ENCODE results near the gene CYLD. TPM values are rescaled to one million over a fixed set of nuclear protein-coding genes. Genes with fewer than 3 reads are reported as not detected.

The CYLD gene
- total and polyA plus RNA-seq, 2 donors = 30.0 to 53.9 TPM

GRCh38 chr16:50846511-50846910, 104.6 kb downstream of the CYLD start:
- no peaks in the 10 kb centered on the region for H3K9me3 ChIP-seq (ENCODE audit: control insufficient read depth in 2 of 2, insufficient read depth in 1 of 2, low read length in 1 of 2)
- WGBS = over 99% methylated on average over 2 of the region's 2 CpGs
- no peaks in the 10 kb centered on the region for H3K36me3 ChIP-seq (ENCODE audit: control insufficient read depth in 2 of 2, insufficient read depth in 2 of 2, low read length in 1 of 2)
- H3K4me1 ChIP-seq (ENCODE audit: control insufficient read depth in 2 of 2, insufficient read depth in 2 of 2, low read length in 2 of 2) = peaks cover 0 to under 1% of the 10 kb centered on the region in 2 donors
- H3K27ac ChIP-seq (ENCODE audit: low read depth in 1 of 2, low read length in 1 of 2) = no peak overlapping the region
- peaks cover 3 to 11% of the 10 kb centered on the region in 2 donors for H3K27me3 ChIP-seq (ENCODE audit: control insufficient read depth in 2 of 2, insufficient read depth in 1 of 2, low read length in 1 of 2)
- no peak for DNase-seq (ENCODE audit: low read depth in 6 of 9, low spot score in 9 of 9)
- no peak overlapping the region for H3K4me3 ChIP-seq (ENCODE audit: low read length in 2 of 2)

DNA sequence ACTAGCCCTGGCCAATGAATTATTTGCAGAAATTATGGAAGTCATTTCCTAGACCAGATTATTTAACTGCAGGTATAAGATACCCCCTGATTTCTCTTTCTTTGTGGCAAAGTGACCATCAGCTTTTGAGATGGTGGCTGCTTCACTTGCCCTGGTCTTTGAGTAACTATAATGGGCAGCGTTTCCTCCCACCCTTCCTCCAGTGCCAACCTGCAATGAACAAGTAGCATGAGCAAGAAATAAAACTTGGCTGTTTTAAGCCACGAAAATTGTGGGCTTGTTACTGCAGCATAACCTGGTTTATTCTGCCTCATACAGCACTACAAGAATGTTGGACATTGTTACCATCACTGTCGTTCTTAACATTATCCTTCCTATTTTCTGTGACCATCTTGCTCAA, 105.3 kb downstream of the CYLD start:
- WGBS = 85% methylated on average over 3 of the region's 3 CpGs
- H3K9me3 ChIP-seq (ENCODE audit: control insufficient read depth in 2 of 2, insufficient read depth in 1 of 2, low read length in 1 of 2) = no peaks in the 10 kb centered on the region
- H3K4me1 ChIP-seq (ENCODE audit: control insufficient read depth in 2 of 2, insufficient read depth in 2 of 2, low read length in 2 of 2) = no peaks in the 10 kb centered on the region
- peaks cover 0 to 5% of the 10 kb centered on the region in 2 donors for H3K27me3 ChIP-seq (ENCODE audit: control insufficient read depth in 2 of 2, insufficient read depth in 1 of 2, low read length in 1 of 2)
- DNase-seq (ENCODE audit: low read depth in 6 of 9, low spot score in 9 of 9) = no peak
- H3K4me3 ChIP-seq (ENCODE audit: low read length in 2 of 2) = no peak overlapping the region
- H3K36me3 ChIP-seq (ENCODE audit: control insufficient read depth in 2 of 2, insufficient read depth in 2 of 2, low read length in 1 of 2) = no peaks in the 10 kb centered on the region
- no peak overlapping the region for H3K27ac ChIP-seq (ENCODE audit: low read depth in 1 of 2, low read length in 1 of 2)

- Histone ChIP-seq H3K27ac (ENCODE audit: low read depth in 1 of 2, low read length in 1 of 2) (no peak overlapping the region), H3K4me3 (ENCODE audit: low read length in 2 of 2) (no peak overlapping the region), H3K9me3 (ENCODE audit: control insufficient read depth in 2 of 2, insufficient read depth in 1 of 2, low read length in 1 of 2) (no peaks in the 10 kb centered on the region), H3K4me1 (ENCODE audit: control insufficient read depth in 2 of 2, insufficient read depth in 2 of 2, low read length in 2 of 2) (no peaks in the 10 kb centered on the region), H3K36me3 (ENCODE audit: control insufficient read depth in 2 of 2, insufficient read depth in 2 of 2, low read length in 1 of 2) (no peaks in the 10 kb centered on the region), H3K27me3 (ENCODE audit: control insufficient read depth in 2 of 2, insufficient read depth in 1 of 2, low read length in 1 of 2) (no peaks in the 10 kb centered on the region)
- 96% methylated on average over 7 of the region's 7 CpGs for WGBS
- no peak for DNase-seq (ENCODE audit: low read depth in 6 of 9, low spot score in 9 of 9)
These were observed 107.0 kb downstream of the CYLD start for GRCh38 chr16:50848755-50849514.

Other genes with a start within 250 kb of the CYLD start
- 0.90 TPM for gene NKD1, start 193.7 kb upstream of the CYLD start, total RNA-seq
- 0.98 TPM for gene NKD1, start 193.7 kb upstream of the CYLD start, polyA plus RNA-seq
- 34.2 TPM for gene SNX20, start 60.8 kb upstream of the CYLD start, total RNA-seq
- gene SNX20, start 60.8 kb upstream of the CYLD start, polyA plus RNA-seq = 25.0 TPM
- 0.66 TPM for gene NOD2, start 48.5 kb upstream of the CYLD start, total RNA-seq
- 1.9 TPM for gene NOD2, start 48.5 kb upstream of the CYLD start, polyA plus RNA-seq